PC-9 (cell line): Measurements from ENCODE around the gene DLGAP1.

ENCODE experiments used
- EZH2 ChIP-seq: fragments of 200-600 bp; sonication (generic); IDR thresholded peaks from 2 replicates; pipeline ENCODE4 v1.8.0; 2017; ENCODE audit warnings: antibody characterized with exemption, low read depth
- TF ChIP-seq, protein P1 (sequence below): fragments of 200-600 bp; sonication (generic); conservative IDR thresholded peaks from 2 replicates; pipeline ENCODE4 v1.6.1; 2017; ENCODE audit warnings: mixed run types, antibody characterized with exemption, mild to moderate bottlenecking, moderate library complexity

DNA sequence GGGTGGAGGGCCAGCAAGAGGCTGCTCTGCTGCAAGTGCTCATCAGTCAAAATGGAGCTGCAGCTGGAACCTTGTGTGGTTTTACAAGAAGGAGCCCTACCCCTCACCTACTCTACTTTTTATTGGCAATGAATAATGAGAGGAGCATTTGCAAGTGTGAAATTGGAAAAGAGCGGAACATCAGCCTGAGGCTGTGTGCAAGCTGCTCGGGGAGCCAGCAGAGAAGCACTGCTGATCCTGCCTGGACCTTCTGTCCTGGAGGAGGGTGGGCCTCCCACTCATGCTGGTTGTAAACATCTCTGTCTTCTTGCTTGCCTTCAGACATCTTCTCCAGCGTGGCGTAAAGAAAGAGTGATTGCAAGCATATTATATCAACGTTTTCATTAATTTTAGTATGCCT is 256.2 kb downstream of the DLGAP1 start:
- TF ChIP-seq, protein P1, sequence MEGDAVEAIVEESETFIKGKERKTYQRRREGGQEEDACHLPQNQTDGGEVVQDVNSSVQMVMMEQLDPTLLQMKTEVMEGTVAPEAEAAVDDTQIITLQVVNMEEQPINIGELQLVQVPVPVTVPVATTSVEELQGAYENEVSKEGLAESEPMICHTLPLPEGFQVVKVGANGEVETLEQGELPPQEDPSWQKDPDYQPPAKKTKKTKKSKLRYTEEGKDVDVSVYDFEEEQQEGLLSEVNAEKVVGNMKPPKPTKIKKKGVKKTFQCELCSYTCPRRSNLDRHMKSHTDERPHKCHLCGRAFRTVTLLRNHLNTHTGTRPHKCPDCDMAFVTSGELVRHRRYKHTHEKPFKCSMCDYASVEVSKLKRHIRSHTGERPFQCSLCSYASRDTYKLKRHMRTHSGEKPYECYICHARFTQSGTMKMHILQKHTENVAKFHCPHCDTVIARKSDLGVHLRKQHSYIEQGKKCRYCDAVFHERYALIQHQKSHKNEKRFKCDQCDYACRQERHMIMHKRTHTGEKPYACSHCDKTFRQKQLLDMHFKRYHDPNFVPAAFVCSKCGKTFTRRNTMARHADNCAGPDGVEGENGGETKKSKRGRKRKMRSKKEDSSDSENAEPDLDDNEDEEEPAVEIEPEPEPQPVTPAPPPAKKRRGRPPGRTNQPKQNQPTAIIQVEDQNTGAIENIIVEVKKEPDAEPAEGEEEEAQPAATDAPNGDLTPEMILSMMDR, result no peak
- TF ChIP-seq EZH2, result no peak
